Stomach smooth muscle (tissue), 2 donors: ENCODE data around the gene ELMO1.

Experiments
- H3K27ac ChIP-seq: one replicate; pipeline ENCODE4 v1.7.0; 2013; ENCODE audit warnings: mild to moderate bottlenecking, low read length, inconsistent platforms
- H3K27me3 ChIP-seq, 2 donors: one replicate each; pipeline ENCODE4 v1.7.0; 2013; ENCODE audit warnings: low read length in 2 of 2; ENCODE audit not compliant: insufficient read depth in 2 of 2, control insufficient read depth in 1 of 2
- H3K36me3 ChIP-seq, 2 donors: one replicate each; pipeline ENCODE4 v1.7.0; 2013; ENCODE audit warnings: low read length in 2 of 2; ENCODE audit not compliant: control insufficient read depth in 2 of 2, insufficient read depth in 2 of 2
- H3K4me1 ChIP-seq: one replicate; pipeline ENCODE4 v1.7.0; 2013; ENCODE audit warnings: low read length; ENCODE audit not compliant: control insufficient read depth, insufficient read depth
- H3K4me3 ChIP-seq, 2 donors: one replicate each; pipeline ENCODE4 v1.7.0; 2013; ENCODE audit warnings: low read length in 2 of 2
- H3K9ac ChIP-seq, 2 donors: one replicate each; pipeline ENCODE4 v1.7.0; 2013; ENCODE audit warnings: low read length in 2 of 2, mild to moderate bottlenecking in 1 of 2
- H3K9me3 ChIP-seq, 2 donors: one replicate each; pipeline ENCODE4 v1.7.0; 2013; ENCODE audit warnings: low read length in 2 of 2; ENCODE audit not compliant: control insufficient read depth in 2 of 2
- donor health status: healthy.
- donor health status: Pancreatic carcinoma.

Gene ELMO1

DNA sequence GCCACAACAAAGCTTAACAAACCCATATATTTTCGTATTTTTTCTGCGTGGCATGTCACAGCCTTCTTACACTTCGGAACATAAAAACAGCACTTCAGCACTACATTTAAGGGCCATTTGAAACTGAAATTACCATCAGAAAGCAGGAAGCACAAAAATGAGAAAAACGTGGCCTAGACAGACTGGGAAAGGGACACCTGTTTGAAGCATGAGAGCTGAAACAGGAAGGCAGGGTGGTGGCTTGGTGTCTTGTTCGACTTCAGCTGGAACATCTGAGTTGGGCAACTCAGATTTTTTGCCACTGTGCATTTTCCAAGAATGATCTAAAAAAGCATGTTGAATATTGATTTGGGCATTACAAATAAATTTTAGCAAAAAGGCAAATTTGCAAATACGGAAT lies 243.2 kb downstream of the ELMO1 start:
- peaks cover 24% of the 10 kb centered on the region for H3K4me1 ChIP-seq
- H3K9me3 ChIP-seq = no peaks in the 10 kb centered on the region
- no peak overlapping the region for H3K27ac ChIP-seq
- H3K36me3 ChIP-seq = no peaks in the 10 kb centered on the region
- no peak overlapping the region for H3K9ac ChIP-seq
- no peak overlapping the region for H3K4me3 ChIP-seq
- no peaks in the 10 kb centered on the region for H3K27me3 ChIP-seq

GRCh38 chr7:37201876-37202198 lies 246.8 kb downstream of the ELMO1 start:
- H3K9me3 ChIP-seq = no peaks in the 10 kb centered on the region
- H3K27ac ChIP-seq = peak overlapping the region; percentile 90
- no peaks in the 10 kb centered on the region for H3K36me3 ChIP-seq
- peaks cover 28% of the 10 kb centered on the region for H3K4me1 ChIP-seq
- no peaks in the 10 kb centered on the region for H3K27me3 ChIP-seq
- no peak overlapping the region for H3K9ac ChIP-seq
- H3K4me3 ChIP-seq = no peak overlapping the region

DNA sequence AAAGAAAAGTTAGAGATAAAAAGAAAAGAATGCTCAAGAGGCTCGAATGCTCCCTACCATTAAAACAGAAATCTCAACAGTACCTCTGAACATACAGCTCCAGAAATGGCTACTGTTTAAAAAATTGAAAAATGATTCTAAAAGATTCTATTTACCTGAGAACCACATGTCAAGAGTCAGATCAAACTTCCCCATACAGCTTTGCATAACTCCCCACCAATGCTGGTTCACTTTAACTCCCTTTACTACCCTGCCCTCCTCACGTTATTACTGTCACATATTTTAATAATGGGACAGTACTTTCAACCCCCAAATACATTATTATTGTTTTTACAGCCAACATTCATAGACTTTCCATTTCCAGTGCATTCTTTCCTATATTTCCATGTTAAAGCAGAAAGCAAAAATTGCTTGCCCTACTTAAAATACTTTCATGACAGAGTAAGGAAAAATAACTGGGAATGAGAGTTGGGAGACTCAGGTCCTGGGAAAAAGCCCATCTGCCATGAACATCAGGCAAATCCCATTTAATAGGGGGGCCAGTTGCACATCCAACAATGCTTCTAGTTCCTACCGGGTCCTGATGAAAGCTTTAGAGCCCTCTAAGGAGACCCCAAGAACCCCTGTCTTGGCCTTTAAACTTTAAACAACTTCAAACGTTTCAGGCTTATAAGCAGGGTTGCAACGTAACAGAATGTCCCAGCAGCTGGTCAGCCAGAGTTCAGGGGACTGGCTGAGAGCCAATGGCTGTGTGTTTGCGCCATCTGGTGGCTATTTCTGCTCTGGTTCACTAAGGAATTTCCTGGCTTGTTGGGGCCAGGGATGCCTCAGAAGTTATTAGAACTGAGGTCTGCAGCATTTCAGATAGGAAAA lies 247.4 kb downstream of the ELMO1 start:
- peak overlapping the region in 1 of 2 donors; percentile 57 for H3K4me3 ChIP-seq
- peak overlapping the region; percentile 90 for H3K27ac ChIP-seq
- no peaks in the 10 kb centered on the region for H3K36me3 ChIP-seq
- H3K4me1 ChIP-seq = peaks cover 33% of the 10 kb centered on the region
- H3K27me3 ChIP-seq = no peaks in the 10 kb centered on the region
- H3K9me3 ChIP-seq = no peaks in the 10 kb centered on the region
- H3K9ac ChIP-seq = no peak overlapping the region

DNA sequence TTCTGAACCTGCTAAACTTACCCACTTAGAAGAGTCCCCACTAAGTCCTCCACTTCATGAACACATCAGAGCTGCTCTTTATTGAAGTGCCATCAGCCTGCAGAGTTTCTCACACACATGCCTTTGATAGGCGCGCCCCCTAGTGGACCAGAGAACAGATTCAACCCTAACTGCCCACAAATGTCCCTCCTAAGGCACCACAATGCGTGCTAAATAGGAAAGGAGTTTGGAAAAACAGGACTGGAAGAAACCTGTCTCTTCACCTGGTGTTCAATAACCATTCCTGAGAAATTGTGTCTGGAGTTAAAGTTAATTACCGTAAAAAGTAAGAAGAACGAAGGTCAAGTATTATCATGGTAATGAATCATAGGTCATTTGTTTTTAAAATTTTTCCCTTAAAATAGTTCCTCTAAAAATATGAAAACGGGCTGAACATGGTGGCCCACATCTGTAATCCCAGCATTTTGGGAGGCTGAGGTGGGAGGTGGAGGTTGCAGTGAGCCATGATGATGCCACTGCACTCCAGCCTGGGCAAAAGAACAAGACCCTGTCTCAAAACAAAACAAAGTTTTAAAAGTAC lies 249.7 kb downstream of the ELMO1 start:
- Histone ChIP-seq H3K9me3 (no peaks in the 10 kb centered on the region), H3K9ac (no peak overlapping the region), H3K4me3 (no peak overlapping the region), H3K36me3 (no peaks in the 10 kb centered on the region), H3K27ac (no peak overlapping the region), H3K4me1 (peaks cover 33% of the 10 kb centered on the region), H3K27me3 (no peaks in the 10 kb centered on the region)

- Histone ChIP-seq H3K4me3 (no peak overlapping the region), H3K27me3 (no peaks in the 10 kb centered on the region), H3K27ac (no peak overlapping the region), H3K36me3 (no peaks in the 10 kb centered on the region), H3K4me1 (peaks cover 33% of the 10 kb centered on the region), H3K9ac (no peak overlapping the region), H3K9me3 (no peaks in the 10 kb centered on the region)
Measured at GRCh38 chr7:37198041-37198905, 250.4 kb downstream of the ELMO1 start.

GRCh38 chr7:37197108-37197507 lies 251.6 kb downstream of the ELMO1 start:
- Histone ChIP-seq H3K4me3 (no peak overlapping the region), H3K27ac (no peak overlapping the region), H3K36me3 (no peaks in the 10 kb centered on the region), H3K4me1 (peaks cover 33% of the 10 kb centered on the region), H3K9me3 (no peaks in the 10 kb centered on the region), H3K27me3 (no peaks in the 10 kb centered on the region), H3K9ac (no peak overlapping the region)

DNA sequence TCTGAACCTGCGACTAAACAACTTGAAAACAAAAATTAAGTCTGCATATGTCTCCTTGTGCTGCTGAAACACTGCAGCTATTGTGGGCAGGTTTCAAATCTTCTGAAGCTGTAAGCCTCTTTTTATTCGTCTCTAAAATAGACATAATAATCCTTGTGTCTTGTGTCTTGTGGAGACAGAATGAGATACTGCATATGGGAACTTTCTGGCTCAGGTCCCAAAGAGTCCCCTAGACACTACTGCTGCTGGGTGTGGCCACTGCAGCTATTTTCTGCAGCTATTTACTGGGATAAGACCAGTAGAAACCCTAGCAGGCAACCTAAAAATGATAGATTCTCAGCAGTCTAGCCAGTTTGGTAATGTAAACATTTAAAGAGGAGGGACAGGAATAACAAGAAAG lies 252.0 kb downstream of the ELMO1 start:
- H3K4me1 ChIP-seq = peaks cover 30% of the 10 kb centered on the region

DNA sequence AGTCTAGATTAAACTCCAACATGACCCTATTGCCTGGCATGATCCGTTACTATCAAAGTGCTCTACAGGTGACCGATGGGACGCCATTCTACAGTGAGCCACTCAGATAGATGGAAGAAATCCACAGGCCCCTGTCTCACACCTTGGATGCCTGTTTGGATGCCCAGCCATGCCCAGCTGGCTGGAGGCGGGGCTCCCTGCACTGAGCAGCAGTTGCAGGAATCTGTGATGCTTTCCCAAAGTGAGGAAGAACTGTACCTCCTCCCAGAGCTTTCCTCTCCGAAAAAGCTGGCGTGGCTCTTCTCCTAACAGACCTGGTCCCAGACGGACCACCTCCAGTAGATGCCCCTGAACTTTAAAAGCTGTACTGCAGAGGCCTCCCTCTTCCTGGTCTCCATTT lies 253.3 kb downstream of the ELMO1 start:
- H3K27me3 ChIP-seq = no peaks in the 10 kb centered on the region
- no peaks in the 10 kb centered on the region for H3K36me3 ChIP-seq
- H3K27ac ChIP-seq = no peak overlapping the region
- H3K9me3 ChIP-seq = no peaks in the 10 kb centered on the region
- H3K4me1 ChIP-seq = peaks cover 22% of the 10 kb centered on the region
- H3K4me3 ChIP-seq = no peak overlapping the region
- H3K9ac ChIP-seq = no peak overlapping the region

More for the DNA sequence above, 252.0 kb downstream of the ELMO1 start:
- H3K4me3 ChIP-seq = no peak overlapping the region
- no peaks in the 10 kb centered on the region for H3K36me3 ChIP-seq
- H3K9ac ChIP-seq = no peak overlapping the region
- H3K9me3 ChIP-seq = no peaks in the 10 kb centered on the region
- no peaks in the 10 kb centered on the region for H3K27me3 ChIP-seq
- no peak overlapping the region for H3K27ac ChIP-seq

DNA sequence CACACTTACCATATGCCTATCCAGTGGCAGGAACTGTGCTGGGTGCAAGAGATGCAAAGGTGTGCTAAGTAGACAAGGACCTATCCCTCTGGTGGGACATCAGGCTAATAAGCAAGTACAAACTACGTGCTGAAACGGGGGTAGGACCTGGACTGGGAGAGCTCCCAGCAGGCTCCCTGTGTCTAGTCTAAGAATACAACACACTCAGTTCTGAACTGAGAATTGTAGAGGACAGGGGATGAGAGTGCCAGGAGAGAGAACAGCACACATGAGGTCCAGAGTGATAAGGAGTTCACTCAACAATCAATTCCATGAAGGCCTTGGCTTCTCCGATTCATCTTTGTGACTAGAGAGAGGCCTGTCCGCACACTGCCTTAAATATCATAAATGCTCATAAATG lies 253.7 kb downstream of the ELMO1 start:
- no peaks in the 10 kb centered on the region for H3K9me3 ChIP-seq
- H3K4me1 ChIP-seq = peaks cover 22% of the 10 kb centered on the region
- no peak overlapping the region for H3K4me3 ChIP-seq
- H3K36me3 ChIP-seq = no peaks in the 10 kb centered on the region
- H3K9ac ChIP-seq = no peak overlapping the region
- H3K27me3 ChIP-seq = no peaks in the 10 kb centered on the region
- no peak overlapping the region for H3K27ac ChIP-seq

- peaks cover 17% of the 10 kb centered on the region for H3K4me1 ChIP-seq
- H3K27ac ChIP-seq = no peak overlapping the region
- H3K27me3 ChIP-seq = no peaks in the 10 kb centered on the region
- H3K36me3 ChIP-seq = no peaks in the 10 kb centered on the region
- H3K9me3 ChIP-seq = no peaks in the 10 kb centered on the region
- H3K9ac ChIP-seq = no peak overlapping the region
- H3K4me3 ChIP-seq = no peak overlapping the region
Measured at GRCh38 chr7:37193775-37194135, 254.9 kb downstream of the ELMO1 start.
